ENCODE measurements around the gene FKBP15.

GRCh38 chr9:113150670-113151611 is 70.1 kb downstream of the FKBP15 start, which contains the start of gene SLC31A2:
- TF ChIP-seq POLR2A (IDR thresholded peaks at IDR 0.05; ENCODE audit: low read length) (no peak), GATA1 (IDR thresholded peaks at IDR 0.05; ENCODE audit: low read depth, low read length) (no peak)

Data from erythroblast (primary cell).